MM.1S (cell line): Measurements from ENCODE around the gene TMEM250.

Experiments used
- DNase-seq: peaks from one replicate; pipeline ENCODE4 v3.0.0-alpha.2; 2015
- H2AFZ ChIP-seq: fragments of 300-600 bp; sonication (generic); 2 replicates; pipeline ENCODE4 v1.6.0; 2016; ENCODE audit warnings: antibody characterized with exemption, low read length
- H3F3A ChIP-seq: fragments of 300-600 bp; sonication (generic); 2 replicates; pipeline ENCODE4 v1.6.1; 2016; ENCODE audit warnings: mild to moderate bottlenecking, antibody characterized with exemption, low read length, moderate library complexity, mixed read lengths; ENCODE audit not compliant: insufficient read depth
- H3K27ac ChIP-seq: fragments of 300-600 bp; sonication (generic); 2 replicates; pipeline ENCODE4 v1.5.1; 2016; ENCODE audit warnings: mild to moderate bottlenecking, low read length
- H3K27me3 ChIP-seq: fragments of 300-600 bp; sonication (generic); replicated peaks from 2 replicates; pipeline ENCODE4 v1.6.0; 2016; ENCODE audit warnings: low read length; ENCODE audit not compliant: insufficient read depth
- H3K36me3 ChIP-seq: fragments of 300-600 bp; sonication (generic); replicated peaks from 2 replicates; pipeline ENCODE4 v1.6.1; 2016; ENCODE audit warnings: mild to moderate bottlenecking, low read length, mixed read lengths; ENCODE audit not compliant: insufficient read depth
- H3K4me1 ChIP-seq: fragments of 300-600 bp; sonication (generic); 2 replicates; pipeline ENCODE4 v1.6.1; 2016; ENCODE audit warnings: low read length, mixed read lengths
- H3K4me2 ChIP-seq: fragments of 300-600 bp; sonication (generic); 2 replicates; pipeline ENCODE4 v1.6.0; 2016; ENCODE audit warnings: low read depth, low read length
- H3K4me3 ChIP-seq: fragments of 300-600 bp; sonication (generic); 2 replicates; pipeline ENCODE4 v1.5.1; 2016; ENCODE audit warnings: low read length, mixed read lengths
- H3K79me2 ChIP-seq: fragments of 300-600 bp; sonication (generic); 2 replicates; pipeline ENCODE4 v1.6.1; 2016; ENCODE audit warnings: mixed run types, low read length, mixed read lengths
- H3K9ac ChIP-seq: fragments of 300-600 bp; sonication (generic); 2 replicates; pipeline ENCODE4 v1.6.1; 2016; ENCODE audit warnings: low read length, mixed read lengths
- H3K9me2 ChIP-seq: fragments of 300-600 bp; sonication (generic); replicated peaks from 2 replicates; pipeline ENCODE4 v1.6.1; 2016; ENCODE audit warnings: mild to moderate bottlenecking, low read length, mixed read lengths; ENCODE audit not compliant: insufficient read depth
- H3K9me3 ChIP-seq: fragments of 300-600 bp; sonication (generic); replicated peaks from 2 replicates; pipeline ENCODE4 v1.6.1; 2016; ENCODE audit warnings: mild to moderate bottlenecking, low read length, mixed read lengths; ENCODE audit not compliant: insufficient read depth
- H4K20me1 ChIP-seq: fragments of 300-600 bp; sonication (generic); 2 replicates; pipeline ENCODE4 v1.6.1; 2016; ENCODE audit warnings: mild to moderate bottlenecking, low read length, moderate library complexity, mixed read lengths; ENCODE audit not compliant: insufficient read depth
- EZH2 ChIP-seq: fragments of 300-600 bp; sonication (generic); optimal IDR thresholded peaks from 2 replicates; pipeline ENCODE3; 2017; ENCODE audit warnings: low read depth, mild to moderate bottlenecking, antibody characterized with exemption, low read length, mixed read lengths
- EZH2phosphoT487 ChIP-seq: fragments of 300-600 bp; sonication (generic); IDR thresholded peaks from 2 replicates; pipeline ENCODE4 v1.6.1; 2018; ENCODE audit warnings: antibody characterized with exemption, low read length
- TF ChIP-seq, protein P1 (sequence below): fragments of 300-600 bp; sonication (generic); IDR thresholded peaks from 2 replicates; pipeline ENCODE4 v1.5.1; 2016; ENCODE audit warnings: antibody characterized with exemption, low read length, mixed read lengths

TMEM250 gene

DNA sequence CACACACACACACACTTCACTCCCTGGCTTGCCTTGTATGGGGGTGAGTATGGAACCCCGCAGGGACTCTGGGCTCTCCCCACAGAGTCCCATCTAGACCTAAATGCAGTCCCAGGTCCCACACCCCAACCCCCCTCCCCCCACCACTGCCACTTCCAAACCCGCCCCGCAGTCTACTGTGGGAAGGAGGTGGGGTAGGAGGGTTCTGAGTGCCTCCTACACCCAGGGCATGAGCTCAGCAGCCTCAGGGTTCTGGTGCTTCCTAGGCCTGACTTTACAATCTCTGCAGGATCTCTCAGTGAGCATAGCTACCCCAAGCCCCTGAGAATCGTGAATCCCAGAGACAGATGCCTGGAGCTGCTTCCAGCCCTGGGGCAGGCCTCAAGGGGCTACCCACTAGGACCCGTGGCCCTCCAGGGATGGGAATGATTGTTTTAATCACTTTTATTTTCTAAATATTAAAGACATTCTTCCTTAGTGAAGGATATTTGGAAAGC, 22.1 kb downstream of the TMEM250 start:
- Histone ChIP-seq H3K79me2 (no peaks in the 10 kb centered on the region), H3K4me1 (no peaks in the 10 kb centered on the region), H3K27me3 (peaks cover 80% of the 10 kb centered on the region), H3F3A (no peaks in the 10 kb centered on the region), H2AFZ (no peak overlapping the region), H3K4me2 (no peak overlapping the region), H3K9me2 (no peaks in the 10 kb centered on the region), H3K4me3 (no peak overlapping the region), H4K20me1 (no peaks in the 10 kb centered on the region), H3K36me3 (no peaks in the 10 kb centered on the region), H3K27ac (no peak overlapping the region), H3K9me3 (no peaks in the 10 kb centered on the region), H3K9ac (no peak overlapping the region)
- no peak for DNase-seq
- TF ChIP-seq EZH2phosphoT487, result no peak
- no peak for TF ChIP-seq EZH2
- TF ChIP-seq, protein P1, sequence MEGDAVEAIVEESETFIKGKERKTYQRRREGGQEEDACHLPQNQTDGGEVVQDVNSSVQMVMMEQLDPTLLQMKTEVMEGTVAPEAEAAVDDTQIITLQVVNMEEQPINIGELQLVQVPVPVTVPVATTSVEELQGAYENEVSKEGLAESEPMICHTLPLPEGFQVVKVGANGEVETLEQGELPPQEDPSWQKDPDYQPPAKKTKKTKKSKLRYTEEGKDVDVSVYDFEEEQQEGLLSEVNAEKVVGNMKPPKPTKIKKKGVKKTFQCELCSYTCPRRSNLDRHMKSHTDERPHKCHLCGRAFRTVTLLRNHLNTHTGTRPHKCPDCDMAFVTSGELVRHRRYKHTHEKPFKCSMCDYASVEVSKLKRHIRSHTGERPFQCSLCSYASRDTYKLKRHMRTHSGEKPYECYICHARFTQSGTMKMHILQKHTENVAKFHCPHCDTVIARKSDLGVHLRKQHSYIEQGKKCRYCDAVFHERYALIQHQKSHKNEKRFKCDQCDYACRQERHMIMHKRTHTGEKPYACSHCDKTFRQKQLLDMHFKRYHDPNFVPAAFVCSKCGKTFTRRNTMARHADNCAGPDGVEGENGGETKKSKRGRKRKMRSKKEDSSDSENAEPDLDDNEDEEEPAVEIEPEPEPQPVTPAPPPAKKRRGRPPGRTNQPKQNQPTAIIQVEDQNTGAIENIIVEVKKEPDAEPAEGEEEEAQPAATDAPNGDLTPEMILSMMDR, result no peak

DNA sequence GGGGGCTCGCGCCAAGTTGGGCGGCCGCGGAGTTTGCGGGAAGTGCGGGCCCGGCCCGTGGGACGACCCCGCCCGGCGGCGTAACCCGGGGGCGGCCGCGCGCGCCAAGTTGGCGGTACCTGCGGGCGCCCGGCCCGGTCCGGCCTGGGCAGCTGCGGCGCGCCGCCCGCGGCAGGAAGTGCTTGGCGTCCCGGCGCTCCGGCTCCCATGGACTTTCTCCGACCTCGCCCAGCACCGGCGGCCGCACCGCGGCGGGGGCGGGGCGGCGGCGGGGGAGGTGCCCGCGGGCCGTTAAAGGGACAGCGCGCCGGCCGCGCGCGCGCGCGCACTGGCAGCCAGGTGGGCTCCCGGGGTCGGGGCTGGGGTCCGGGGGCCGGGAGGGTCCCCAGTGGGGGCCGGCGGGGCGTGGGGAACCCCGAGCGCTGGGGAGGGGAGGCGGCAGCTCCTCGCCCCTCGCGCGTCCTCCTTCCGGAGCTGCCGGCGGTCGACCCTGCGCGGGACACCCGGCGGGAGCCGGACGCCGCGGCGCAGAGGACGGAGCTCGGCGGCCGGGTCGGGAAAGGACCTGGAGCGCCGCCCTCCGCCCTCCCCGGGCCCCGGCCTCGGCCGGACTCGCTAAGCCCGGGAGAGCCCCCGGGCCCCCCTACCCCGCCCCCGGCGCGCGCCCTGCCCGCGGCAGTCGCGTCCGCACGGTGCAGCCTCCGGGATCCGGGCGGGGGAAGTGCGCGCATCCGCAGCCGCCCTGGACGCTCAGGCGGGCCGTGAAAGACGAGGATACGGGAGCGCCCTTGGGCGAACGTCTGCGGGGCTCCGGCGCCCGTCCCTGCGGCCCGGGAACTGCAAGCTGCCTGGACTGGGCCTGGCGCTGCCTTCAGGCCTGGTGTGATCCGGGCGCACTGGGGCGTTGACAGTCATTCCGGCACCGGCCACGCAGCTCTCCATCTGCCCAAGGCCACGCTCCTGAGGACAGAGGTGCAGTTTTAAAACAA, 23.3 kb downstream of the TMEM250 start, which contains the start of gene NACC2:
NACC2 (minus strand) TSS at position 220 of the 989 bp plus-strand sequence. CDS start 44,768 bp downstream, outside the sequence.
- Histone ChIP-seq H3F3A (no peaks in the 10 kb centered on the region), H3K79me2 (no peaks in the 10 kb centered on the region), H2AFZ (no peak within 1 kb of the TSS), H3K27me3 (peaks cover 83% of the 10 kb centered on the region), H3K4me2 (no peak within 1 kb of the TSS), H3K9ac (no peak within 1 kb of the TSS), H3K4me1 (no peaks in the 10 kb centered on the region), H3K9me2 (no peaks in the 10 kb centered on the region), H4K20me1 (no peaks in the 10 kb centered on the region), H3K9me3 (no peaks in the 10 kb centered on the region), H3K27ac (no peak within 1 kb of the TSS), H3K4me3 (no peak within 1 kb of the TSS), H3K36me3 (no peaks in the 10 kb centered on the region)
- TF ChIP-seq EZH2 (no peak), EZH2phosphoT487 (no peak)
- TF ChIP-seq, protein P1, result no peak
- DNase-seq, result no peak

DNA sequence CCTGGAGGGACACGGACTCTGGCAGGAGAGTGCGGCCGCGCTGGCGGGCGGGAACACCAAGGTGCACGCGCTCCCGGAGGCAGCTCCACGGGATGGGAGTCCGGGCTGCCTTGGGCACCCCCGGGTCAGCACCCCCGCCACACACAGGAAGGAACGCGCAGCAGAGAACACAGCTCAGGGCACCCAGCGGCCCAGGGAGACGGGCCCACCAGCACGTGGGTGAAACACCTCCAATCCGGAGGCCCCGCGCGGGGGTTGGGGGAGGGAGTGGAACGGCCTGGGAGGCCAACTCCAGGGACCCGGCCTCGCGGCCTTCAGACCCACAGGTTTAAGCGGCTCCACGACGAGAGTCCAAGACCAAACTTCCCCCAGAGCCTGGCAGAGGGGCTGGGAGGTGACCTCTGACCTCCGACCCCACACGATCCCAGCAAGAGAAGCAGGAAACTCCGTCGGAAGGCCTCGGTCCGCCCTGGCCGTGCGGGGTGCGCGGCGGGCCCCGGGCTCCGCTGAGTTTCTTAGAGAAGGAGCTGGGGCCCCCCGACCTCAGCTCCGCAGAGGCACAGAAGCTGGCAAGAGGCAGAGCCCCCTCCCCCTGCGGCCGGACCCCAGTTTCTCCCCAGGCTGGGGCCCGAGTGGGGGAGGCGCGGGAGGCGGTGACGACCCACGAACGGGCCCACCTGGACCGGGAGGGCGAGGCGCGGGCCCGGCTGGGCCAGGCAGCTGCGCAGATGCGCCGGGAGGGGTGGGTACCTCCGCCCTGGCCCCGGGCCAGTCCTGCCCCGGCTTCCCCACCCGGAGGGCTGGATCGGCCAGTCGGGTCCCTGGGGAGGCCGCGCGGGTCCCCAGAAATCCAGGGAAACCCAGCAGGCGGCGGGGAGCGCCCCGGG, 24.4 kb downstream of the TMEM250 start:
- H3K27ac ChIP-seq, result no peak overlapping the region
- no peaks in the 10 kb centered on the region for H3K4me1 ChIP-seq
- H3K4me2 ChIP-seq, result no peak overlapping the region
- H3F3A ChIP-seq, result no peaks in the 10 kb centered on the region
- DNase-seq, result no peak
- no peak overlapping the region for H3K4me3 ChIP-seq
- no peaks in the 10 kb centered on the region for H4K20me1 ChIP-seq
- H3K9me2 ChIP-seq, result no peaks in the 10 kb centered on the region
- H3K9ac ChIP-seq, result no peak overlapping the region
- no peaks in the 10 kb centered on the region for H3K9me3 ChIP-seq
- no peak overlapping the region for H2AFZ ChIP-seq
- no peaks in the 10 kb centered on the region for H3K36me3 ChIP-seq
- no peaks in the 10 kb centered on the region for H3K79me2 ChIP-seq
- peaks cover 87% of the 10 kb centered on the region for H3K27me3 ChIP-seq
- TF ChIP-seq, protein P1, result no peak
- TF ChIP-seq EZH2phosphoT487, result no peak
- no peak for TF ChIP-seq EZH2
